HCT116 (cell line): Measurements from ENCODE around the gene TLL2. TPM values are rescaled to one million over a fixed set of nuclear protein-coding genes. Genes with fewer than 3 reads are reported as not detected.

Experiments used
- ATAC-seq: fragments of 200-7000 bp; cut with Tn5 transposase; 2 replicates; pipeline ENCODE4 v1.9.1; 2020; ENCODE audit warnings: mild to moderate bottlenecking, moderate library complexity
- BruUV-seq: library from RNA; stranded (reverse); fragments of 400-500 nt; replicated peaks from 2 replicates; lab custom pipeline; 2021; lab: Mats Ljungman, UMichigan
- CTCF ChIA-PET: fragments of 300-600 bp; sonication (Branson Sonifier 250); formaldehyde crosslinking; loops from one replicate; lab custom pipeline; 2021; ENCODE audit warnings: antibody characterized with exemption; lab: Charles Lee
- POLR2A ChIA-PET: fragments of 300-600, 350-600 bp; sonication (Branson Sonifier 250); formaldehyde crosslinking; loops from one replicate; lab custom pipeline; 2021; ENCODE audit warnings: antibody characterized with exemption; lab: Charles Lee
- RAD21 ChIA-PET, 2 experiments: fragments of 300-600 bp; sonication (Branson Sonifier 250); formaldehyde crosslinking; loops; one replicate each; lab custom pipeline; 2023; ENCODE audit warnings: low total read pairs in 2 of 2; ENCODE audit not compliant: uncharacterized antibody in 2 of 2, unreplicated experiment in 2 of 2, low non-redundant PET in 1 of 2; lab: Charles Lee
- DNase-seq: peaks from one replicate; pipeline ENCODE4 v3.0.0-alpha.2; 2010; ENCODE audit warnings: low read depth, low spot score
- H2AFZ ChIP-seq: fragments of 200-600 bp; shearing (Covaris generic), sonication (generic); 2 replicates; pipeline ENCODE4 v1.6.1; 2017; ENCODE audit warnings: low read depth, mixed run types, mixed read lengths, antibody characterized with exemption, low read length; ENCODE audit not compliant: poor library complexity, severe bottlenecking
- H3K27ac ChIP-seq: 2 replicates; pipeline ENCODE4 v1.5.1; 2012; ENCODE audit warnings: low read depth, low read length
- H3K27me3 ChIP-seq: fragments of 200-600 bp; sonication (generic); 2 replicates; pipeline ENCODE4 v1.6.1; 2016; ENCODE audit warnings: mixed run types, low read length, mixed read lengths; ENCODE audit not compliant: insufficient read depth
- H3K36me3 ChIP-seq, 2 experiments: fragments of 200-500 bp in 1 of 2; fragments of 200-600 bp in 1 of 2; sonication (Bioruptor generic) in 1 of 2; sonication (generic) in 1 of 2; 2 replicates each; pipeline versions ENCODE4 v1.5.1 to v1.6.1; 2014 to 2016; ENCODE audit warnings: low read length in 2 of 2, inconsistent platforms in 1 of 2, mixed read lengths in 1 of 2, mixed run types in 1 of 2; ENCODE audit not compliant: insufficient read depth in 2 of 2, control insufficient read depth in 1 of 2
- H3K4me1 ChIP-seq, 2 experiments: fragments of 200-600 bp in 1 of 2; sonication (generic) in 1 of 2; 2 replicates each; pipeline versions ENCODE4 v1.5.1 to v1.6.1; 2012 to 2017; ENCODE audit warnings: low read length in 2 of 2, inconsistent platforms in 1 of 2, mild to moderate bottlenecking in 1 of 2, mixed read lengths in 1 of 2, mixed run types in 1 of 2, moderate library complexity in 1 of 2; ENCODE audit not compliant: insufficient read depth in 2 of 2, control insufficient read depth in 1 of 2
- H3K4me2 ChIP-seq: fragments of 200-600 bp; sonication (generic); 2 replicates; pipeline ENCODE4 v1.6.1; 2017; ENCODE audit warnings: mixed run types, low read length, mixed read lengths
- H3K4me3 ChIP-seq, 2 experiments: fragments of 200-600 bp in 1 of 2; sonication (generic) in 1 of 2; replicated peaks in 1 of 2; 2 replicates each; pipeline ENCODE4 v1.5.1; 2011 to 2016; ENCODE audit warnings: low read length in 2 of 2, control low read depth in 1 of 2, low read depth in 1 of 2, mild to moderate bottlenecking in 1 of 2, mixed read lengths in 1 of 2, mixed run types in 1 of 2
- H3K79me2 ChIP-seq: fragments of 200-600 bp; sonication (generic); 2 replicates; pipeline ENCODE4 v1.6.1; 2017; ENCODE audit warnings: mild to moderate bottlenecking, mixed run types, low read length, moderate library complexity, mixed read lengths; ENCODE audit not compliant: insufficient read depth
- H3K9ac ChIP-seq: fragments of 200-600 bp; sonication (generic); 2 replicates; pipeline ENCODE4 v1.6.1; 2016; ENCODE audit warnings: low read length, mixed read lengths
- H3K9me2 ChIP-seq: fragments of 200-600 bp; sonication (generic), shearing (Covaris generic); 2 replicates; pipeline ENCODE4 v1.6.1; 2017; ENCODE audit warnings: mixed run types, mild to moderate bottlenecking, moderate library complexity; ENCODE audit not compliant: insufficient read depth
- H3K9me3 ChIP-seq, 2 experiments: fragments of 200-500 bp in 1 of 2; fragments of 200-600 bp in 1 of 2; sonication (Bioruptor generic) in 1 of 2; sonication (generic) in 1 of 2; 2 replicates each; pipeline ENCODE4 v1.6.1; 2014 to 2017; ENCODE audit warnings: low read length in 2 of 2, mixed read lengths in 2 of 2, inconsistent platforms in 1 of 2, low read depth in 1 of 2, mild to moderate bottlenecking in 1 of 2, mixed run types in 1 of 2, moderate library complexity in 1 of 2; ENCODE audit not compliant: control insufficient read depth in 1 of 2, insufficient read depth in 1 of 2
- H4K20me1 ChIP-seq: fragments of 200-600 bp; sonication (generic), shearing (Covaris generic); 2 replicates; pipeline ENCODE4 v1.6.1; 2017; ENCODE audit warnings: mixed run types, mild to moderate bottlenecking, moderate library complexity; ENCODE audit not compliant: insufficient read depth
- ATF3 ChIP-seq: IDR thresholded peaks from 2 replicates; pipeline ENCODE4 v1.6.1; 2012
- CBX3 ChIP-seq: IDR thresholded peaks from 2 replicates; pipeline ENCODE4 v1.6.1; 2012; ENCODE audit warnings: low read depth
- CTCF ChIP-seq, 3 experiments: fragments of 200-600 bp in 1 of 3; sonication (generic) in 1 of 3; IDR thresholded peaks in 2 of 3; conservative IDR thresholded peaks in 1 of 3; 2 replicates each; pipeline ENCODE4 v1.5.1; 2012 to 2017; ENCODE audit warnings: low read depth in 2 of 3, low read length in 2 of 3, antibody characterized with exemption in 1 of 3, borderline replicate concordance in 1 of 3, control low read depth in 1 of 3, mild to moderate bottlenecking in 1 of 3, mixed read lengths in 1 of 3, mixed run types in 1 of 3, moderate library complexity in 1 of 3; ENCODE audit not compliant: insufficient read depth in 1 of 3
- EZH2phosphoT487 ChIP-seq: fragments of 200-600 bp; IDR thresholded peaks from 2 replicates; pipeline ENCODE4 v1.6.1; 2018; ENCODE audit warnings: antibody characterized with exemption, borderline replicate concordance
- MAX ChIP-seq: IDR thresholded peaks from 2 replicates; pipeline ENCODE4 v1.6.1; 2012
- POLR2A ChIP-seq: IDR thresholded peaks from 2 replicates; pipeline ENCODE4 v1.7.0; 2011; ENCODE audit warnings: borderline replicate concordance; ENCODE audit not compliant: insufficient read depth, insufficient read length; ENCODE audit errors: extremely low read depth
- RAD21 ChIP-seq: IDR thresholded peaks from 2 replicates; pipeline ENCODE4 v1.6.1; 2012; ENCODE audit warnings: low read depth, mild to moderate bottlenecking
- SIN3A ChIP-seq: IDR thresholded peaks from 2 replicates; pipeline ENCODE4 v1.6.1; 2012; ENCODE audit warnings: low read depth
- YY1 ChIP-seq: IDR thresholded peaks from 2 replicates; pipeline ENCODE4 v1.6.1; 2011; ENCODE audit warnings: low read length, low read depth, moderate library complexity, mild to moderate bottlenecking; ENCODE audit not compliant: insufficient replicate concordance; ENCODE audit errors: extremely low read depth
- intact Hi-C: fragments of 100-400 bp; cut with micrococcal nuclease; formaldehyde crosslinking; loops from 2 replicates; pipeline ENCODE4 v1.10.0; 2022
- total RNA-seq: library from RNA; stranded (reverse); gene quantifications from one replicate; pipeline ENCODE4 v1.2.1, GENCODE V29; 2021; ENCODE audit not compliant: unreplicated experiment

Gene TLL2
- total RNA-seq, 1 experiment from 2014 or later: 1.3 TPM

- peak; percentile 99 for ATAC-seq
- no peak overlapping the region for H3K9ac ChIP-seq
- ChIA-PET CTCF (interaction anchor here (0.8 to 1.7 kb wide), 6 partner anchors 30 to 646 kb away, joined by 3 to 4 read pairs (median 3); partner anchors contain the start of gene TCTN3), RAD21 (no interaction called here), POLR2A (no interaction called here)
- DNase-seq: peak; percentile 53
- no TSS peak for BruUV-seq
- no peaks in the 10 kb centered on the region for H4K20me1 ChIP-seq
- TF ChIP-seq MAX (no peak), SIN3A (no peak), EZH2phosphoT487 (no peak), ATF3 (no peak), CTCF (IDR thresholded peaks at IDR 0.05 in 2 of 3, conservative IDR thresholded peaks at IDR 0.05 in 1 of 3; ENCODE audit: borderline replicate concordance in 1 of 3, insufficient read depth in 1 of 3, low read depth in 2 of 3, low read length in 2 of 3) (peak; percentile 79 to 96 (median 94)), RAD21 (peak; percentile 74), POLR2A (no peak), CBX3 (no peak), YY1 (peak; percentile 9)
- H3K27ac ChIP-seq: no peak overlapping the region
- intact Hi-C loops: loop anchor here (2.0 kb wide), 1 partner anchor 323 kb away; no protein-coding TSS in a partner anchor
- H3K79me2 ChIP-seq: no peaks in the 10 kb centered on the region
- H2AFZ ChIP-seq: no peak overlapping the region
- no peaks in the 10 kb centered on the region for H3K4me1 ChIP-seq
- no peaks in the 10 kb centered on the region for H3K36me3 ChIP-seq
- H3K4me3 ChIP-seq: no peak overlapping the region
- no peaks in the 10 kb centered on the region for H3K27me3 ChIP-seq
- no peak overlapping the region for H3K4me2 ChIP-seq
- H3K9me3 ChIP-seq: no peaks in the 10 kb centered on the region
- no peaks in the 10 kb centered on the region for H3K9me2 ChIP-seq
These were observed 173.5 kb downstream of the TLL2 start for GRCh38 chr10:96339956-96340904.
